ENCODE results near the gene SMAP1.

DNA sequence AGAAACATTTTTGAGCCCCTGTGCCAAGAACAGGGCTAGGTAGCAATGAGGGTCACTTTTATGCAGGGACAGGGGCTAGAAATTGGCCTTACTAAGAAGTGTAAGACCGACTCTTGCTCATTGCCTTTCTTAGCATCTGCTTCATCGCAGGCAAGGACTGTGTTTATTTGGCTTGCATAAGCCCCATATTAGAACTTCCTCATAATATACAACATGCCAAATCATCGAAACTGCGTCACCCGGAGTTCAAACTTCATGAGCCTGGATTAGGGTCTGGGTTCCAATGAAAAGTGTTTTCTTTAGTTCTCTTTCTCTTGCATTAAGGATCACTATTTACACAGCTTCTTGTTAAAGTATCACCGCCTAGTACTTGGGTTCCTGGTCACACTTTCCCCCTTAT is 977 bp upstream of the SMAP1 start:
- TF ChIP-seq, protein P1, sequence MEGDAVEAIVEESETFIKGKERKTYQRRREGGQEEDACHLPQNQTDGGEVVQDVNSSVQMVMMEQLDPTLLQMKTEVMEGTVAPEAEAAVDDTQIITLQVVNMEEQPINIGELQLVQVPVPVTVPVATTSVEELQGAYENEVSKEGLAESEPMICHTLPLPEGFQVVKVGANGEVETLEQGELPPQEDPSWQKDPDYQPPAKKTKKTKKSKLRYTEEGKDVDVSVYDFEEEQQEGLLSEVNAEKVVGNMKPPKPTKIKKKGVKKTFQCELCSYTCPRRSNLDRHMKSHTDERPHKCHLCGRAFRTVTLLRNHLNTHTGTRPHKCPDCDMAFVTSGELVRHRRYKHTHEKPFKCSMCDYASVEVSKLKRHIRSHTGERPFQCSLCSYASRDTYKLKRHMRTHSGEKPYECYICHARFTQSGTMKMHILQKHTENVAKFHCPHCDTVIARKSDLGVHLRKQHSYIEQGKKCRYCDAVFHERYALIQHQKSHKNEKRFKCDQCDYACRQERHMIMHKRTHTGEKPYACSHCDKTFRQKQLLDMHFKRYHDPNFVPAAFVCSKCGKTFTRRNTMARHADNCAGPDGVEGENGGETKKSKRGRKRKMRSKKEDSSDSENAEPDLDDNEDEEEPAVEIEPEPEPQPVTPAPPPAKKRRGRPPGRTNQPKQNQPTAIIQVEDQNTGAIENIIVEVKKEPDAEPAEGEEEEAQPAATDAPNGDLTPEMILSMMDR (IDR thresholded peaks at IDR 0.05) = no peak
- TF ChIP-seq POLR2A (IDR thresholded peaks at IDR 0.05) = no peak

Measured in gastroesophageal sphincter (tissue), 3 donors.